Central memory CD4-positive, alpha-beta T cell (primary cell): ENCODE data around the gene CTSL.

Source experiments
- DNase-seq: peaks from one replicate; pipeline ENCODE4 v3.0.0; 2022

CTSL gene

GRCh38 chr9:87701491-87701890 is 24.4 kb upstream of the CTSL start:
- no peak for DNase-seq

GRCh38 chr9:87701931-87702421 is 23.9 kb upstream of the CTSL start:
- DNase-seq = no peak

GRCh38 chr9:87702921-87703320 is 23.0 kb upstream of the CTSL start:
- no peak for DNase-seq

- no peak for DNase-seq
Observed at GRCh38 chr9:87703636-87704276, 22.2 kb upstream of the CTSL start.

- DNase-seq = no peak
Observed at GRCh38 chr9:87704342-87704741, 21.6 kb upstream of the CTSL start.

- no peak for DNase-seq
Observed at GRCh38 chr9:87706066-87706739, 19.7 kb upstream of the CTSL start.

GRCh38 chr9:87707805-87708506 is 18.0 kb upstream of the CTSL start:
- DNase-seq = no peak

GRCh38 chr9:87708546-87708945 is 17.4 kb upstream of the CTSL start:
- DNase-seq = no peak

GRCh38 chr9:87708986-87709728 is 16.8 kb upstream of the CTSL start:
- DNase-seq = peak; percentile 28

- DNase-seq = no peak
Observed at GRCh38 chr9:87710443-87710842, 15.5 kb upstream of the CTSL start.

GRCh38 chr9:87711857-87712800 is 13.8 kb upstream of the CTSL start:
- no peak for DNase-seq

GRCh38 chr9:87712801-87713277 is 13.1 kb upstream of the CTSL start:
- DNase-seq = no peak

GRCh38 chr9:87713278-87713987 is 12.5 kb upstream of the CTSL start:
- DNase-seq = no peak

GRCh38 chr9:87713988-87714330 is 12.0 kb upstream of the CTSL start:
- DNase-seq = no peak

GRCh38 chr9:87714819-87715218 is 11.1 kb upstream of the CTSL start:
- no peak for DNase-seq

- no peak for DNase-seq
Observed at GRCh38 chr9:87716141-87716540, 9.8 kb upstream of the CTSL start.

- no peak for DNase-seq
Observed at GRCh38 chr9:87717456-87717855, 8.5 kb upstream of the CTSL start.

- DNase-seq = no peak
Observed at GRCh38 chr9:87718231-87718630, 7.7 kb upstream of the CTSL start.

GRCh38 chr9:87718852-87719612 is 6.9 kb upstream of the CTSL start:
- no peak for DNase-seq

GRCh38 chr9:87720173-87720572 is 5.7 kb upstream of the CTSL start:
- DNase-seq = no peak
